CD4-positive, alpha-beta T cell (primary cell): ENCODE results near the gene FAM234A. TPM values are rescaled to one million over a fixed set of nuclear protein-coding genes. Genes with fewer than 3 reads are reported as not detected.

Experiments
- ATAC-seq: fragments of 200-7000 bp; cut with Tn5 transposase; one replicate; pipeline ENCODE4 v1.10.0; 2022; ENCODE audit warnings: mild to moderate bottlenecking; ENCODE audit not compliant: poor library complexity
- CTCF ChIA-PET: fragments of 350-600 bp; sonication (Branson Sonifier 250); formaldehyde crosslinking; loops from one replicate; lab custom pipeline; 2021; ENCODE audit warnings: antibody characterized with exemption, inconsistent platforms; lab: Charles Lee
- POLR2A ChIA-PET: fragments of 350-600 bp; sonication (Branson Sonifier 250); formaldehyde crosslinking; loops from one replicate; lab custom pipeline; 2021; ENCODE audit warnings: antibody characterized with exemption, inconsistent platforms; lab: Charles Lee
- DNase-seq, 14 experiments: peaks; one replicate each; pipeline ENCODE4 v3.0.0-alpha.2; 2013 to 2020; ENCODE audit warnings: mixed read lengths in 2 of 14
- H3K27ac ChIP-seq, 2 donors: one replicate each; pipeline versions ENCODE4 v1.5.1 to v1.7.0; 2013; ENCODE audit warnings: low read length in 2 of 2, low read depth in 1 of 2, mild to moderate bottlenecking in 1 of 2
- H3K27me3 ChIP-seq, 2 experiments: 1 replicate in 1 of 2; 2 replicates in 1 of 2; pipeline versions ENCODE4 v1.6.1 to v1.7.0; 2013; ENCODE audit warnings: low read length in 2 of 2, control low read depth in 1 of 2, mild to moderate bottlenecking in 1 of 2, moderate library complexity in 1 of 2; ENCODE audit not compliant: insufficient read depth in 2 of 2, control insufficient read depth in 1 of 2
- H3K36me3 ChIP-seq: one replicate; pipeline ENCODE4 v1.6.1; 2013; ENCODE audit warnings: low read length, control low read depth; ENCODE audit not compliant: insufficient read depth
- H3K4me1 ChIP-seq: one replicate; pipeline ENCODE4 v1.6.1; 2013; ENCODE audit warnings: low read length, control low read depth; ENCODE audit not compliant: insufficient read depth
- H3K4me3 ChIP-seq: one replicate; pipeline ENCODE4 v1.5.1; 2013; ENCODE audit warnings: mild to moderate bottlenecking, low read length, moderate library complexity
- H3K9me3 ChIP-seq, 2 experiments: 1 replicate in 1 of 2; 2 replicates in 1 of 2; pipeline versions ENCODE4 v1.6.1 to v1.7.0; 2013; ENCODE audit warnings: low read length in 2 of 2, mild to moderate bottlenecking in 2 of 2, control low read depth in 1 of 2, moderate library complexity in 1 of 2; ENCODE audit not compliant: control insufficient read depth in 1 of 2, insufficient read depth in 1 of 2
- H3K27ac Mint-ChIP-seq: one replicate; pipeline ENCODE4 v1.8.0; 2020; ENCODE audit warnings: mixed read lengths
- H3K27me3 Mint-ChIP-seq: one replicate; pipeline ENCODE4 v1.8.0; 2021; ENCODE audit warnings: mixed read lengths
- H3K36me3 Mint-ChIP-seq: one replicate; pipeline ENCODE4 v1.8.0; 2021; ENCODE audit warnings: low read depth, mixed read lengths
- H3K4me1 Mint-ChIP-seq: one replicate; pipeline ENCODE4 v1.8.0; 2021; ENCODE audit warnings: low read depth, mixed read lengths
- H3K4me3 Mint-ChIP-seq: one replicate; pipeline ENCODE4 v1.8.0; 2020; ENCODE audit warnings: mild to moderate bottlenecking, mixed read lengths
- H3K9me3 Mint-ChIP-seq: one replicate; pipeline ENCODE4 v1.8.0; 2020; ENCODE audit warnings: mixed read lengths
- intact Hi-C, 2 experiments: fragments of 100-400 bp; cut with DNase I in 1 of 2; cut with micrococcal nuclease in 1 of 2; formaldehyde crosslinking; loops; one replicate each; pipeline versions ENCODE4 v1.15.1 to v1.9.0; 2023 to 2025; cut with DNase I, micrococcal nuclease
- total RNA-seq, 174 experiments: library from RNA in 2 of 174; stranded (reverse) in 2 of 174; gene quantifications; one replicate each; pipeline ENCODE4 v1.2.3 and lab custom pipeline; 2021 to 2026
- TF ChIP-seq, protein P1 (sequence below): fragments of 200-600 bp; IDR thresholded peaks from one replicate; pipeline ENCODE4 v1.8.0; 2022; ENCODE audit warnings: antibody characterized with exemption, mild to moderate bottlenecking

FAM234A gene
- total RNA-seq, 2 experiments from 2014 or later: 15.6 to 17.0 TPM

DNA sequence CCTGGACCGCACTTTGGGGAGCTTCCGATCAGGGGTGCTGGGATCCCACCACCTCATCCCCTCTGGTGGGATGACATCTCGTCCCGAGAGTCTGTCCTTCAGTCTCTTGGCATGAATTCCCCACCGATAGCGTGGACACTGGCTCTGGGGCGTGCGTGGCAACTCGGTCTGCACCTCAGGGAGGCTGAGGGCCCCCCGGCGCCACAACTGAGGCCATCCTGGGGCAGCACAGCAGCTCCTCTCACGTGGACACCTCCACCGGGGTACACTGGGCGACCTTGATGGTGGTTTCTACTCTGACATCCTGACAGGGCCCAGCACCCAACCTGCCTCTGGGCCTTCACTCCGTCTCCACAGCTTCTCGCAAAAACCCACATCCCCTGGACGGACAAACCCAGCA, 56.9 kb downstream of the FAM234A start:
- H3K27ac Mint-ChIP-seq: no peak overlapping the region
- Histone ChIP-seq H3K27ac (no peak overlapping the region), H3K4me1 (no peaks in the 10 kb centered on the region), H3K4me3 (no peak overlapping the region), H3K36me3 (peaks cover 69% of the 10 kb centered on the region), H3K9me3 (peaks cover 0 to 9% of the 10 kb centered on the region in 2 experiments), H3K27me3 (no peaks in the 10 kb centered on the region)
- H3K36me3 Mint-ChIP-seq: peaks cover 53% of the 10 kb centered on the region
- no peaks in the 10 kb centered on the region for H3K4me1 Mint-ChIP-seq
- ATAC-seq: no peak
- DNase-seq: no peak
- H3K4me3 Mint-ChIP-seq: no peak overlapping the region
- CTCF ChIA-PET: no interaction called here
- POLR2A ChIA-PET: interaction anchor here (0.7 kb wide), 1 partner anchor 33 kb away, joined by 3 read pairs; no protein-coding TSS in a partner anchor
- TF ChIP-seq, protein P1, sequence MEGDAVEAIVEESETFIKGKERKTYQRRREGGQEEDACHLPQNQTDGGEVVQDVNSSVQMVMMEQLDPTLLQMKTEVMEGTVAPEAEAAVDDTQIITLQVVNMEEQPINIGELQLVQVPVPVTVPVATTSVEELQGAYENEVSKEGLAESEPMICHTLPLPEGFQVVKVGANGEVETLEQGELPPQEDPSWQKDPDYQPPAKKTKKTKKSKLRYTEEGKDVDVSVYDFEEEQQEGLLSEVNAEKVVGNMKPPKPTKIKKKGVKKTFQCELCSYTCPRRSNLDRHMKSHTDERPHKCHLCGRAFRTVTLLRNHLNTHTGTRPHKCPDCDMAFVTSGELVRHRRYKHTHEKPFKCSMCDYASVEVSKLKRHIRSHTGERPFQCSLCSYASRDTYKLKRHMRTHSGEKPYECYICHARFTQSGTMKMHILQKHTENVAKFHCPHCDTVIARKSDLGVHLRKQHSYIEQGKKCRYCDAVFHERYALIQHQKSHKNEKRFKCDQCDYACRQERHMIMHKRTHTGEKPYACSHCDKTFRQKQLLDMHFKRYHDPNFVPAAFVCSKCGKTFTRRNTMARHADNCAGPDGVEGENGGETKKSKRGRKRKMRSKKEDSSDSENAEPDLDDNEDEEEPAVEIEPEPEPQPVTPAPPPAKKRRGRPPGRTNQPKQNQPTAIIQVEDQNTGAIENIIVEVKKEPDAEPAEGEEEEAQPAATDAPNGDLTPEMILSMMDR: no peak
- no peaks in the 10 kb centered on the region for H3K27me3 Mint-ChIP-seq
- intact Hi-C loops: no loop called here
- no peaks in the 10 kb centered on the region for H3K9me3 Mint-ChIP-seq

DNA sequence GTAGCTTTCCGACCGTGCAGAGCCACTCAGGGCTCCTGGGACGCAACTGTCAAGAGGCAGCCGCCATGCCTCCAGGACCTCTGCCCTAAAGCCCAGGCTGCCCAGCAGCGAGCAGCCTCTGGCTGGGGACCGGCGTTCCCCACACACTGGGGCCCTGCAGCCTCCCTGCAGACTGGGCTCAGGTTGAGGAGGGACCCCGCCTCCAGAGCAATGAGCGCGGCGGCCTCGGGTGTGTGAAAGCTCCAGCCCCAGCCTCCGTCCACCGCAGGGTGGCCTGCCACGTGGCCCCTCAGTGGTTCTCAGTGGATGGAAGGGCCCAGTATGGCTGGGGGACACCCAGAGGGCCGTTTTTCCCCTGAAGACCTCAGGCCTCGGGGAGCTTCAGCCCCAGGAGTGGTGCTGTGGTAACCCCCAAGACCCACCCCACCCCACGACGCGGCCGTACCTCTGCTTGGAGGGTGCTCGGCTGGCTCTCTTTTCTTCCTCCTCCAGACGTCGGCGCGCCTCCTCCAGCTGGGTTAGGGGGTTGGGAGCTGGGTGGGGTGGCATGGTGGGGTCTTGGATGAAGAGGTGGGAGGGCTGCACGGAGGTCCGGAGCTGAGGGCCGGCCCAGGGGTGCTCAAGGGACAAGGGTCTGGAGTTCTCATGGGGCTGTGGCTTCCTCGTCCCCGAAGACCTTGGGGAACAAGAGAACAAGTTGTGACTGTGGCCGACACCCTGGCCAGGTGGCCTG, 58.6 kb downstream of the FAM234A start:
- ATAC-seq: no peak
- Mint-ChIP-seq H3K9me3 (no peaks in the 10 kb centered on the region), H3K27ac (no peak overlapping the region), H3K4me3 (no peak overlapping the region), H3K27me3 (no peaks in the 10 kb centered on the region), H3K4me1 (no peaks in the 10 kb centered on the region), H3K36me3 (peaks cover 38% of the 10 kb centered on the region)
- Histone ChIP-seq H3K36me3 (peaks cover 77% of the 10 kb centered on the region), H3K9me3 (no peaks in the 10 kb centered on the region), H3K27ac (no peak overlapping the region), H3K4me1 (no peaks in the 10 kb centered on the region), H3K27me3 (no peaks in the 10 kb centered on the region), H3K4me3 (no peak overlapping the region)
- ChIA-PET POLR2A (no interaction called here), CTCF (no interaction called here)
- DNase-seq: no peak
- intact Hi-C loops: no loop called here
- TF ChIP-seq, protein P1: no peak

DNA sequence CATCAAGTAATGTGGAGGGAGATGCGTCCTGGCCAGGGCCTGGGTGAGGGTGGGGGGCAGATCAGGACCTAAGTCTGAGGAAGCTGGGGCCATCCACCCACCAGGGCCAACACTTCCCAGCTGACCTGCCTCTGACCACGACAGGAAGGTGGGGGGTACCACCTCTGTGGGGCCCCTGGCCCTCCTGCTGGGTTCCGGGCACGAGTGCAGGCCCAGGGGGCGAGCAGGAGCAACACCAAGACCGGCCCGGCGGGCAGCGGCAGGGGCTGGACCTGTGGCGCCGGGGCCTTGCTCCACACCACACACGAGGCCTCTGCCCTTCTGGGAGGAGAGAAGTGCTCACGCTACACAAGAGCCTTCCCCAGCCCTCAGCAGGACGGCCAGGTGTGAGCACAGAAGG, 61.7 kb downstream of the FAM234A start:
- TF ChIP-seq, protein P1: no peak
- H3K9me3 ChIP-seq: no peaks in the 10 kb centered on the region
- H3K4me3 ChIP-seq: no peak overlapping the region
- H3K27me3 ChIP-seq: no peaks in the 10 kb centered on the region
- H3K36me3 ChIP-seq: peaks cover 50% of the 10 kb centered on the region
- CTCF ChIA-PET: no interaction called here
- POLR2A ChIA-PET: no interaction called here
- Mint-ChIP-seq H3K36me3 (peaks cover 25% of the 10 kb centered on the region), H3K9me3 (no peaks in the 10 kb centered on the region), H3K4me3 (no peak overlapping the region), H3K4me1 (no peaks in the 10 kb centered on the region), H3K27me3 (no peaks in the 10 kb centered on the region), H3K27ac (no peak overlapping the region)
- intact Hi-C loops: no loop called here
- ATAC-seq (no peak), DNase-seq (no peak)
- H3K27ac ChIP-seq: no peak overlapping the region
- no peaks in the 10 kb centered on the region for H3K4me1 ChIP-seq
